ENCODE data around the gene PTPRD.

PTPRD gene

DNA sequence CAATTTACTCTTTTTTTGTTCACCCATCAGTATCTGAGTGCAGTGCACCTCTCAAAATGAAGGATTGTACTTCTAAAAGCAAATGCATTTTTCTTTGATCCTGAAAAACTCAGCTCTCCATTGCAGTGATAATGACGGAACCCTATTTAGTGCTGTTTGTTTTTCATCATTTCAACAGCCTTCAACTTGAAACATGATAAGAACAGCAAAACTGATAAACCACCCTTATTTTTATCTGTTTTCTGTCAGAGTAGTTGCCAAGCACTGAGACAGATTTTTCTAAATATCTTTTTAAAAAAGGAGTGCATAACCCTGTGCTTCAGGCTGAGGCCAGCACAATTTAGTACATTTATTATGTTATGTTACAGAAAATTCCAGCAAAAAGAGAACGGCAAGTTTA lies 2263.4 kb downstream of the PTPRD start:
- DNase-seq (ENCODE audit: low read depth, low spot score), result no peak

DNA sequence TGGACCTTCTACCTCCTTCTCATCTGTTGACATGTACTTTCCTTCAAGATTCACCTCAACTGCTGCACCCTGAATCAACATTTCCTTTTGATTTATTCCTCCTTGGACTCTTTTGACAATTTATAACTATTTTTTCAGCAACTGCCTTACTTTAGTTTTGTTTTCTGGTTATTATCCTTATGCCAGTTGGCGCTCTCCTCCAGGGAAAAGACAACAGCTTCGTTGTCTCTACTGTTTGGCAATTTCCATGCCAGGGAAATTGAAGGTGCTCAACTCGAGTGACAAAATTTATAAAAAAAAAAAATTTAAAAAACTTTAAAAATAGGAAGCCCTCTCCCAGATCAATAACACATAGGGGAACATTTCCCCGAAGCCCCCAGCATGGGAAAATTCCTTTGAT lies 2264.0 kb downstream of the PTPRD start:
- no peak for DNase-seq (ENCODE audit: low read depth, low spot score)

GRCh38 chr9:8346296-8346695 lies 2266.5 kb downstream of the PTPRD start:
- DNase-seq (ENCODE audit: low read depth, low spot score), result no peak

- DNase-seq (ENCODE audit: low read depth, low spot score), result no peak
Observed at GRCh38 chr9:8338767-8339510, 2273.9 kb downstream of the PTPRD start.

GRCh38 chr9:8337834-8338766 lies 2274.7 kb downstream of the PTPRD start:
- no peak for DNase-seq (ENCODE audit: low read depth, low spot score)

DNA sequence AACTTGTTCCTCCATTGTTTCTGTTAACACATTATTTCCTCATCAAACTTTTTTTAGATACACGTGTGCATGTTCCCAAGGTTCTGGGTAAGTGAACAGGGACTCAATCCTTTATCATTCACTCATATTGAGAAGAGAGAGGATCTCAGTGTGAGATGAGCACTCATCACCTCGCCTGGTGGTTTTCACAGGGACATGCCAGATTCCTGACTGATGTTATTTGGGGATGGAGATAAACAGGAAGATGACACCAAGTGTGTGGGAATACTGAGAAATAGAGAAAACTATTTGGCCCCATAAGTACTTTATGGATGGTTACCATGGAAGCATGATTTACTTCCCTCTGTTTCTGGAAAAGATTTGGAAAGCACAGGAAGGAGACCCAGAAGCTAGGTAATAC lies 2279.9 kb downstream of the PTPRD start:
- DNase-seq (ENCODE audit: low read depth, low spot score), result no peak

DNA sequence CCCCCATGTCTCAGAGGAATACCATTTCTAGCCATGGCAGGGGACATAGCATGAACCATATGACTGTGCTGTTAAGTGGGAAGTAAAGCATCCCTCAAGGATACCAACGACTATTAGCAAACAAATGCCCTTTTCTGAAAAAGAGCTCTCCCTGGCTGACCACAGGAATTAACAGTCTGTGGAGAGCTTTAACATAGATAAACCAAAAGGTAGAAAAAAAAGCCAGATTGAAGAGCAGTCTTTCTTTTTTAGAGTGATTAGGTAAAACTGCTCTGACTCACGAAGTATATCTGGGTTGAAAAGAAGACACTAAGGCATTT lies 2280.5 kb downstream of the PTPRD start:
- DNase-seq (ENCODE audit: low read depth, low spot score), result no peak

GRCh38 chr9:8331507-8332330 lies 2281.1 kb downstream of the PTPRD start:
- DNase-seq (ENCODE audit: low read depth, low spot score), result no peak

GRCh38 chr9:8329561-8330283 lies 2283.1 kb downstream of the PTPRD start:
- DNase-seq (ENCODE audit: low read depth, low spot score), result no peak

DNA sequence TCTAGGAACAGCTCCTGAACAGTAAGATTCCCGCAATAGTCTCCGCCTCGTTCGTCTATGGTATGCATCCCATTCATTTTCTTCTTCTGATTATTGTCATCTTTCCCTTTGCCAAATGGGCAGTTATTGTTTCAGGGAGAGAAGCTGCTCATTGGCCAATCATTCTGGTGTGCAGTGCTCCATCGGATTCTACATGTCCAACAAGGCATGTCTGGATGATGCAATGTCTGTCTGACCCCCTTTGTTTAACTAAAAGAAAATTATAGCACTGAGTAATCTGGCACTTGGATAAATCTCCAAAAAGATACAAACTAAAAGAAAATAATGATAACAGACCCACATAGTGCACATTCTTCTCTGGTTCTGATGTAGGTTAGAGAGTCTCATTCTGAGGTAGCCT lies 2297.6 kb downstream of the PTPRD start:
- no peak for DNase-seq (ENCODE audit: low read depth, low spot score)

- DNase-seq (ENCODE audit: low read depth, low spot score), result no peak
Observed at GRCh38 chr9:8309258-8309657, 2303.5 kb downstream of the PTPRD start.

- DNase-seq (ENCODE audit: low read depth, low spot score), result no peak
Observed at GRCh38 chr9:8304720-8305119, 2308.1 kb downstream of the PTPRD start.

DNA sequence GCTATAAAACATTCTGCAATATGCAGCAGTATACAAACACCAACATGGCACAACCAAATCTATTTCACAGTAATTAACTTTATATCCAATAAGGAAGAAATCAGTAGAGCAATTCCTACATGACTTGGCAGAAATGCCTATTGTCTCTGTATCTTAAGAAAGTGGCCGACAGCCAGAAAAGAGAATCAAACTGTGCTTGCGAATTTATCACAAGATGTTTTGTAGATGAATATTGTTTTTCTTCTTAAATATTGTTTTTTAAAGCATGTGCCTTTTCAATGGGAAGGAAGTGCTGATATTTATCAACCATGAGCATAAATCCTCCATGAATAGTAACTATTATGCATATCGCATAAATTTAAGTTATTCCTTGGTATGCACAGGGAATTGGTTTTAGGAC lies 2311.5 kb downstream of the PTPRD start:
- DNase-seq (ENCODE audit: low read depth, low spot score), result no peak

GRCh38 chr9:8297047-8297446 lies 2315.8 kb downstream of the PTPRD start:
- no peak for DNase-seq (ENCODE audit: low read depth, low spot score)

DNA sequence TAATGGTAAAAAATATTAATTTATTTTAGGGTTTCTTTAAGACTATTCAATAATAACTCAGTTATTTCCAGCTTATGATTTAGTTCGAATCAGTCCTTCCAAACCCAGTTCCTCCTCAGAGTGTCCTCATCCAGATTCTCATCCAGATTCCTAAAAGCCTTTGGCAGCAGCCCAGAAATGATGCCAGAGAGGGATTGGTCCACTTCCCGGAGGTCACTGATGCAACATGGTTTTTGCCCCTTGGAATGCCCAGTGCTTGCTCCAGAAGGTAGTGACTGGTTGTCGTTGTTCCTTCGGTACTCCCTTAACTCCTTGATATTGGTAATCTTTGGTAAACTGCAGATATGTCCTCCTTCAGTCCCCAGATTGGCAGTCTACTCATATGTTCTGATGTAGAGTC lies 2320.1 kb downstream of the PTPRD start:
- DNase-seq (ENCODE audit: low read depth, low spot score), result no peak

DNA sequence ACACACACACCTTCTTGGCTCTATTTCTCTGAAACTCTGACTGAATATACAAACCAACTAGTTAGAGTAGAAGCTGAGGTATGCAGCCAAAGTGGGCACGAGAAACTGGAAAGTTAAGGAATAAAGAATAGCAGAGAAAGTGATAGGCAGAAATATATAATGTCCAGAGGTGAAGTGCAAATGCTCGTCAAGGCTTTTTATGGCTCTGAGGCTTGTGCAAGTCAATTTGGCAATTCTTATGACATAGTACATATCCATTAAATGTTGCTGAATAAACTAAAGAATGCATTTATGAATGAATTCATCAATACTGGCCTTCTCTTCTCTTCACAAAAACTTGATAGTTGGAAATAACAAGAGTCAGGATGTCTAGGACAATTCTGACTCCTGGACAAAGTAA lies 2323.1 kb downstream of the PTPRD start:
- no peak for DNase-seq (ENCODE audit: low read depth, low spot score)

DNA sequence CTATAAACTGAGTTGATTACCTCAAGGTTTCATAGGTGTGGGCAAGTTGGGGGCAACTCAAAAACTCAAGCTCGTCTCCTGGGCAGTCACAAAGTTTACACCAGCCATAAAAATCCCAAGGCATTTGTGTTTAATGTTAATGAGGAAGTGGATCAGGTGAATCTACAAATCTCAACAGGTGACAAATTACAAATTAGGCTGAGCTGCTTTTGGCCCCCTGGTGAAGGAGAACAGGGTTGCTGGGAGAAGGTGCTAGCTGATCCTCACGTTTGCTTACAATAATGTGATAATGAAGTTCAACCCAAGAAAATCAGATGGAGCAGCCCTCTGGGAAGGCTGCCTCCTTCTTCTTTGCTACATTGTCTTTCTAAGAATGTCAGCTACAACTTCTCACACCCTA lies 2324.8 kb downstream of the PTPRD start:
- no peak for DNase-seq (ENCODE audit: low read depth, low spot score)

- no peak for DNase-seq (ENCODE audit: low read depth, low spot score)
Observed at GRCh38 chr9:8287501-8287900, 2325.3 kb downstream of the PTPRD start.

DNA sequence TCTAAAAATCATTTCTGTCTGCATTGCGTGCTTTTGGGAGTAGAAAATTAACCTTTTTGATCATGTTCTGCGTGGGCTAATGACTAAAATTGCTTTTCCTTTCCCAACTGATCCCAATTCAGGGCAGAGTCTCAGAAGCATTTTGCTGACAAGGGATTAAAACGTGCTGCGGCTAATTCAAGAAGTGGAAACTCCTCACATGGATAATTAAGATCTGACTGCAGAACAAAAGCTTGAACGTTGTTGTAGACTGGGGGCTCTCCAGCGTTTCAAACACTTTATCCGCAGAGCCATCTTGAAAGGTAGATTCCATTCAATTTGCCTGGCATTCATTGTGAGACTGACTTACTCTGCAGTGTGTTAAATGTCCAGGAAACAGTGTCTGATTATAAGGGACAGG lies 2327.9 kb downstream of the PTPRD start:
- DNase-seq (ENCODE audit: low read depth, low spot score), result no peak

DNA sequence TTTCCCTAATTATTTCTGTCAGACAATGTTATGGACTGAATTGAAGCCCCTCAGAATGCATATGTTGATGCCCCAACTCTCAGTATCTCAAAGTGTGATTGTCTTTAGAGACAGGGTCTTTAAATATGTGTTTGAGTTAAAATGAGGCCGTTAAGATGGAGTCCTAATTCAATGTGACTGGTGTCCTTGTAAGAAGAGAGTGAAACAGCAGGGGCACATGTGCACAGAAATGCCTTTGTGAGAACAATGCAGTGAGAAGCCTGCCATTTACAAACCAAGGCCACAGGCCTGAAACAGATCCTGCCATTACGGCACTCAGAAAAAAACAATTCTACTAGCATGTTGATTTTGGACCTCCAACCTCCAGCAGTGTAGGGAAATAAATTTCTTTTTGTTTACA lies 2330.3 kb downstream of the PTPRD start:
- no peak for DNase-seq (ENCODE audit: low read depth, low spot score)

- DNase-seq (ENCODE audit: low read depth, low spot score), result no peak
Observed at GRCh38 chr9:8280811-8281210, 2332.0 kb downstream of the PTPRD start.

- no peak for DNase-seq (ENCODE audit: low read depth, low spot score)
Observed at GRCh38 chr9:8278048-8278447, 2334.8 kb downstream of the PTPRD start.

Measured in activated CD4-positive, CD25-positive, alpha-beta regulatory T cell treated with anti-CD3 and anti-CD28 coated beads, Interleukin-2, amount 50 U/mL, for 16 hours (primary cell).